GM12878 (cell line): ENCODE data around the gene CNPY1. TPM values are rescaled to one million over a fixed set of nuclear protein-coding genes. Genes with fewer than 3 reads are reported as not detected.

Experiments used
- ATAC-seq: fragments of 200-7000 bp; cut with Tn5 transposase; 3 replicates; pipeline ENCODE4 v1.9.1; 2020; ENCODE audit warnings: mild to moderate bottlenecking, moderate library complexity
- BruUV-seq: library from RNA; stranded (reverse); fragments of 400-500 nt; replicated peaks from 2 replicates; lab custom pipeline; 2021; lab: Mats Ljungman, UMichigan
- CTCF ChIA-PET: fragments of 300-600 bp; sonication (Branson Sonifier 250); formaldehyde crosslinking; extraction: SDS; loops from one replicate; lab custom pipeline; 2021; ENCODE audit warnings: inconsistent platforms; lab: Yijun Ruan, JAX
- POLR2A ChIA-PET: fragments of 350-600 bp; formaldehyde crosslinking; extraction: SDS; loops from one replicate; lab custom pipeline; 2021; ENCODE audit warnings: inconsistent platforms; lab: Charles Lee
- RAD21 ChIA-PET: fragments of 300-600 bp; sonication (Branson Sonifier 250); formaldehyde crosslinking; loops from one replicate; lab custom pipeline; 2023; ENCODE audit warnings: antibody characterized with exemption; ENCODE audit not compliant: unreplicated experiment; lab: Charles Lee
- SMC1A ChIA-PET: fragments of 300-600 bp; sonication (Branson Sonifier 250); formaldehyde crosslinking; loops from one replicate; lab custom pipeline; 2023; ENCODE audit not compliant: unreplicated experiment, uncharacterized antibody; lab: Charles Lee
- DNase-seq: peaks from one replicate; pipeline ENCODE4 v3.0.0-alpha.2; 2011; ENCODE audit warnings: low read depth, low spot score
- FAIRE-seq: peaks from 3 replicates; lab custom pipeline; 2011; peaks lifted over from hg19 to GRCh38; lab: Jason Lieb, UNC
- H2AFZ ChIP-seq: 2 replicates; pipeline ENCODE4 v1.6.0; 2011; ENCODE audit warnings: low read depth, low read length, control low read depth; ENCODE audit not compliant: control insufficient read depth
- H3K27ac ChIP-seq: 2 replicates; pipeline ENCODE4 v1.5.1; 2011; ENCODE audit warnings: control low read depth; ENCODE audit not compliant: control insufficient read depth, insufficient read depth
- H3K27me3 ChIP-seq, 2 experiments: replicated peaks in 1 of 2; 2 replicates each; pipeline versions ENCODE4 v1.6.0 to v1.6.1; 2011; ENCODE audit warnings: low read length in 1 of 2; ENCODE audit not compliant: control insufficient read depth in 2 of 2, insufficient read depth in 2 of 2
- H3K36me3 ChIP-seq, 2 experiments: 2 replicates each; pipeline ENCODE4 v1.5.1; 2011; ENCODE audit warnings: low read length in 1 of 2; ENCODE audit not compliant: control insufficient read depth in 2 of 2, insufficient read depth in 2 of 2
- H3K4me1 ChIP-seq: 2 replicates; pipeline ENCODE4 v1.6.1; 2011; ENCODE audit warnings: mild to moderate bottlenecking, low read length, moderate library complexity, mixed read lengths; ENCODE audit not compliant: control insufficient read depth, insufficient read depth
- H3K4me2 ChIP-seq: 2 replicates; pipeline ENCODE4 v1.6.0; 2011; ENCODE audit warnings: control low read depth; ENCODE audit not compliant: control insufficient read depth, insufficient read depth
- H3K4me3 ChIP-seq: fragments of 200-600 bp; sonication (generic); 2 replicates; pipeline ENCODE4 v1.5.1; 2016
- H3K79me2 ChIP-seq: 2 replicates; pipeline ENCODE4 v1.6.0; 2011; ENCODE audit warnings: low read length; ENCODE audit not compliant: control insufficient read depth, insufficient read depth
- H3K9ac ChIP-seq: 2 replicates; pipeline ENCODE4 v1.8.0; 2011; ENCODE audit warnings: low read length, control low read depth, mixed read lengths; ENCODE audit not compliant: control insufficient read depth, insufficient read depth
- H3K9me3 ChIP-seq: replicated peaks from 3 replicates; pipeline ENCODE4 v1.5.1; 2011; ENCODE audit warnings: mild to moderate bottlenecking, low read length; ENCODE audit not compliant: control insufficient read depth, insufficient read depth
- H4K20me1 ChIP-seq: 2 replicates; pipeline ENCODE4 v1.6.0; 2011; ENCODE audit not compliant: control insufficient read depth, insufficient read depth
- BACH1 ChIP-seq: fragments of 450-650 bp; IDR thresholded peaks from 2 replicates; pipeline ENCODE4 v1.6.1; 2017; ENCODE audit warnings: mild to moderate bottlenecking, borderline replicate concordance
- BCLAF1 ChIP-seq: fragments of 450-650 bp; IDR thresholded peaks from 2 replicates; pipeline ENCODE4 v1.6.1; 2017; ENCODE audit warnings: antibody characterized with exemption, mild to moderate bottlenecking, moderate library complexity
- EZH2 ChIP-seq: IDR thresholded peaks from 2 replicates; pipeline ENCODE4 v1.6.1; 2012; ENCODE audit warnings: low read depth, mild to moderate bottlenecking, control low read depth, inconsistent platforms, low read length, borderline replicate concordance; ENCODE audit not compliant: control insufficient read depth
- KDM1A ChIP-seq: fragments of 200-600 bp; sonication (generic); IDR thresholded peaks from 2 replicates; pipeline ENCODE4 v1.6.1; 2016; ENCODE audit warnings: borderline replicate concordance
- KLF5 ChIP-seq: fragments of 450-650 bp; IDR thresholded peaks from 2 replicates; pipeline ENCODE4 v1.6.1; 2014; ENCODE audit warnings: mild to moderate bottlenecking; ENCODE audit not compliant: partially characterized antibody
- NFIC ChIP-seq: IDR thresholded peaks from 2 replicates; pipeline ENCODE4 v1.6.1; 2012; ENCODE audit warnings: low read depth, mild to moderate bottlenecking, inconsistent platforms, low read length, moderate library complexity
- RAD51 ChIP-seq: fragments of 450-650 bp; IDR thresholded peaks from 2 replicates; pipeline ENCODE4 v1.6.1; 2016; ENCODE audit warnings: moderate library complexity, mild to moderate bottlenecking, inconsistent platforms
- RUNX3 ChIP-seq: IDR thresholded peaks from 2 replicates; pipeline ENCODE4 v1.6.1; 2012; ENCODE audit warnings: low read length, inconsistent platforms
- SPI1 ChIP-seq: IDR thresholded peaks from 2 replicates; pipeline ENCODE4 v1.6.1; 2011; ENCODE audit warnings: low read depth, mild to moderate bottlenecking, low read length, moderate library complexity, borderline replicate concordance; ENCODE audit not compliant: insufficient read depth
- SRF ChIP-seq, 2 experiments: IDR thresholded peaks; 2 replicates each; pipeline ENCODE4 v1.6.1; 2011; ENCODE audit warnings: low read depth in 2 of 2, low read length in 2 of 2, mild to moderate bottlenecking in 1 of 2, moderate library complexity in 1 of 2
- TCF12 ChIP-seq: IDR thresholded peaks from 2 replicates; pipeline ENCODE4 v1.6.1; 2011; ENCODE audit warnings: low read depth, mild to moderate bottlenecking, low read length
- USF2 ChIP-seq: IDR thresholded peaks from 2 replicates; pipeline ENCODE4 v1.6.1; 2011; ENCODE audit warnings: low read depth, low read length, improper control_type of control experiment, borderline replicate concordance
- ZNF207 ChIP-seq: fragments of 450-650 bp; IDR thresholded peaks from 2 replicates; pipeline ENCODE4 v1.6.1; 2014; ENCODE audit warnings: antibody characterized with exemption, mild to moderate bottlenecking, borderline replicate concordance
- WGBS: methylation state at CpG from one replicate; pipeline ENCODE4 v1.1.6; 2016; ENCODE audit warnings: low lambda C conversion rate; ENCODE audit not compliant: insufficient replicate concordance, insufficient coverage; ENCODE audit errors: missing lambda C conversion rate; 5-methylcytosine and 5-hydroxymethylcytosine counted together
- in situ Hi-C: fragments of 300-500 bp; cut with MboI; formaldehyde crosslinking; loops from 9 replicates; pipeline ENCODE4 v1.14.3; 2018; ENCODE audit warnings: mixed read lengths
- intact Hi-C: fragments of 100-400 bp; cut with micrococcal nuclease; formaldehyde crosslinking; loops from one replicate; pipeline ENCODE4 v1.14.2; 2022; ENCODE audit not compliant: unreplicated experiment
- polyA plus RNA-seq, 11 experiments: library from polyadenylated mRNA; depleted of rRNA in 4 of 11; unstranded in 6 of 11; stranded (reverse) in 5 of 11; fragments of >200 nt; fragmentation: Nextera tagmentation in 4 of 11; fragmentation: Illumina TruSeq in 1 of 11; extraction: Ambion mirVana in 4 of 11; extraction: Trizol in 1 of 11; gene quantifications; 1 replicate in 1 of 11; 2 replicates in 10 of 11; pipeline versions ENCODE4 v1.2.1 to v1.2.3, GENCODE V29; 2011 to 2016; ENCODE audit warnings: inconsistent platforms in 2 of 11, missing spikeins in 2 of 11, low read depth in 1 of 11
- total RNA-seq, 4 experiments: library from RNA; depleted of rRNA in 3 of 4; stranded (reverse); fragments of >200 nt in 3 of 4; fragmentation: Illumina TruSeq in 1 of 4; extraction: Trizol in 1 of 4; gene quantifications; 2 replicates each; pipeline versions ENCODE4 v1.2.1 to v1.2.3, GENCODE V29; 2013 to 2021

CNPY1 gene
- total and polyA plus RNA-seq, 10 of the 15 experiments (the other 5 are each of a cell fraction or from before 2014, with no cell fraction given), result not detected

- WGBS, result 51% methylated on average over 9 of the region's 9 CpGs
- ChIA-PET POLR2A (interaction anchor here (0.6 kb wide), 1 partner anchor 32 kb away, joined by 3 read pairs; no protein-coding TSS in a partner anchor), RAD21 (no interaction called here), SMC1A (no interaction called here), CTCF (no interaction called here)
- H3K79me2 ChIP-seq, result no peaks in the 10 kb centered on the region
- FAIRE-seq, result no peak
- H3K9ac ChIP-seq, result no peak overlapping the region
- no peak for DNase-seq
- H3K4me1 ChIP-seq, result no peaks in the 10 kb centered on the region
- H3K9me3 ChIP-seq, result no peaks in the 10 kb centered on the region; the same call in 2 of the 3 replicates
- ATAC-seq, result no peak
- intact Hi-C loops (no loop called here), in situ Hi-C loops (no loop called here)
- H4K20me1 ChIP-seq, result 0 out of 2 replicates have a peak, but pooled peaks cover 3% of the 10 kb centered on the region
- H2AFZ ChIP-seq, result no peak overlapping the region
- H3K4me2 ChIP-seq, result no peak overlapping the region
- no peak for TF ChIP-seq SPI1
- no peak for TF ChIP-seq NFIC
- 0 out of 2 replicates have a peak, but pooled peaks have one; percentile 79 for TF ChIP-seq EZH2
- H3K27me3 ChIP-seq, result peaks cover 19 to 53% of the 10 kb centered on the region in 2 experiments
- H3K4me3 ChIP-seq, result no peak overlapping the region
- no peaks in the 10 kb centered on the region for H3K36me3 ChIP-seq
- no peak overlapping the region for H3K27ac ChIP-seq
- no TSS peak for BruUV-seq
Measured at GRCh38 chr7:155465761-155466141, 80.6 kb downstream of the CNPY1 start.

GRCh38 chr7:155464948-155465739 lies 81.2 kb downstream of the CNPY1 start:
- Histone ChIP-seq H3K36me3 (no peaks in the 10 kb centered on the region), H3K4me3 (no peak overlapping the region), H3K27me3 (peaks cover 17 to 58% of the 10 kb centered on the region in 2 experiments), H3K27ac (no peak overlapping the region), H2AFZ (no peak overlapping the region), H3K9me3 (no peaks in the 10 kb centered on the region; the same call in 2 of the 3 replicates), H3K4me1 (no peaks in the 10 kb centered on the region), H3K79me2 (no peaks in the 10 kb centered on the region), H3K9ac (no peak overlapping the region), H4K20me1 (0 out of 2 replicates have a peak, but pooled peaks cover 3% of the 10 kb centered on the region), H3K4me2 (no peak overlapping the region)
- ChIA-PET CTCF (no interaction called here), RAD21 (no interaction called here), POLR2A (no interaction called here), SMC1A (no interaction called here)
- FAIRE-seq, result no peak
- DNase-seq, result no peak
- BruUV-seq, result no TSS peak
- no peak for ATAC-seq
- WGBS, result 52% methylated on average over 33 of the region's 33 CpGs
- intact Hi-C loops, result no loop called here
- in situ Hi-C loops, result no loop called here
- TF ChIP-seq KDM1A (no peak), USF2 (no peak), RAD51 (no peak), BCLAF1 (no peak), BACH1 (no peak), ZNF207 (no peak), RUNX3 (no peak), TCF12 (no peak), SRF (IDR thresholded peaks at IDR 0.05; ENCODE audit: low read depth in 2 of 2, low read length in 2 of 2) (no peak), KLF5 (no peak)
